Activated CD4-positive, alpha-beta T cell treated with anti-CD3 and anti-CD28 coated beads, Interleukin-2, amount 50 U/mL, for 1 hour (primary cell): ENCODE results near the gene RAB40C.

ENCODE experiments used
- DNase-seq: peaks from one replicate; pipeline ENCODE4 v3.0.0-alpha.2; 2020

RAB40C gene

DNA sequence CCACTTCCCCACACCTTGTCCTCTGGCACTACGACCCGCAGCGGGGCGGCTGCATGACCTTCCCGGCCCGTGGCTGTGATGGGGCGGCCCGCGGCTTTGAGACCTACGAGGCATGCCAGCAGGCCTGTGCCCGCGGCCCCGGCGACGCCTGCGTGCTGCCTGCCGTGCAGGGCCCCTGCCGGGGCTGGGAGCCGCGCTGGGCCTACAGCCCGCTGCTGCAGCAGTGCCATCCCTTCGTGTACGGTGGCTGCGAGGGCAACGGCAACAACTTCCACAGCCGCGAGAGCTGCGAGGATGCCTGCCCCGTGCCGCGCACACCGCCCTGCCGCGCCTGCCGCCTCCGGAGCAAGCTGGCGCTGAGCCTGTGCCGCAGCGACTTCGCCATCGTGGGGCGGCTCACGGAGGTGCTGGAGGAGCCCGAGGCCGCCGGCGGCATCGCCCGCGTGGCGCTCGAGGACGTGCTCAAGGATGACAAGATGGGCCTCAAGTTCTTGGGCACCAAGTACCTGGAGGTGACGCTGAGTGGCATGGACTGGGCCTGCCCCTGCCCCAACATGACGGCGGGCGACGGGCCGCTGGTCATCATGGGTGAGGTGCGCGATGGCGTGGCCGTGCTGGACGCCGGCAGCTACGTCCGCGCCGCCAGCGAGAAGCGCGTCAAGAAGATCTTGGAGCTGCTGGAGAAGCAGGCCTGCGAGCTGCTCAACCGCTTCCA lies 43.6 kb downstream of the RAB40C start:
- DNase-seq, result no peak

DNA sequence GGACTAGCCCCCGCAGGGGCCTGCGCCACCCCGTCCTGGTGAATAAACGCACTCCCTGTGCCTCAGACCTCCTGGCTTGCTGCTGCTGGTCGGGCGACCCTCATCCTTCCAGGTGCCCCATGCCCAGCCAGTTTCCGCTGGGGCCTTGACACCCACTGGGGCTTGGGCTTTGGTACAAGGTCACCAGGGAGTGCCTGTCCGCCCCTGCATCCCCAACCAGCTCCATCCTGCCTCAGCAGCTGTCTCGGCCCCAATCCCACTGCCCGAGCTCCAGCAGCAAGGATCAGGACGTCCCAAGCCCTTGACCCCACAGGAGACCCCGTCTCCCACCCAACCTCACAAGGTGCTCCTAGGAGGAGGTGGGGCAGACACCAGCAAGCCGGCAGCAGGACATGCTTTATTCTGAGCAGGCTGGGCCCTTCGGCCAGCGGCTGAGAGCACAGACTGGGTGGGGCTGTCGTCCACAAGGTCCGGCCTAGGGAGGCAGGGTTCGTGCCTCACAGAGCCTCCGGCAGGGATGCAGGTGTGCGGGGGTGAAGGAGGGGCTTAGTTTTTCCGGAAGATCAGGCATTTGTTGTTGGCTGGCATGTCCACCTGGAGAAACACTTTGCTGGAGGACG lies 44.3 kb downstream of the RAB40C start:
- DNase-seq, result no peak

DNA sequence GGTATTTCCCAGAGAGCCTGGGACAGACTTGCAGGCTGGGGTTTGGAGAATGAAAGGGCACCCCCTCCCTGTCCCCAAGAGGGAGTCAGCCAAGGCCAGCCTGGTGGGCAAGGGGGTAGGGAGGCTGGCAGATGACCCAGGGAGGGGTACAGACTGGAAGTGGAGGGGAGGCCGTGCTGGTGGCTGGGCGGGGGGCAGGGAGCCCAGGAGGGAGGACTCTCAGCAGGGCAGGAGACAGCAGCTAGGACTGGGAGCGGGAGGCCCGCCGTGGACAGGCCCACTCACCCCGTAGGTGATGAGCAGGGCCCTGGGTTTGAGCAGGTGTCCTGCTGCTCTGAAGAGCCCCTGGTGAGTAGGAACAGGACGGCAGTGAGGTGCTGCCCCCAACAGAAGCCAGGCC lies 45.1 kb downstream of the RAB40C start:
- DNase-seq, result no peak

DNA sequence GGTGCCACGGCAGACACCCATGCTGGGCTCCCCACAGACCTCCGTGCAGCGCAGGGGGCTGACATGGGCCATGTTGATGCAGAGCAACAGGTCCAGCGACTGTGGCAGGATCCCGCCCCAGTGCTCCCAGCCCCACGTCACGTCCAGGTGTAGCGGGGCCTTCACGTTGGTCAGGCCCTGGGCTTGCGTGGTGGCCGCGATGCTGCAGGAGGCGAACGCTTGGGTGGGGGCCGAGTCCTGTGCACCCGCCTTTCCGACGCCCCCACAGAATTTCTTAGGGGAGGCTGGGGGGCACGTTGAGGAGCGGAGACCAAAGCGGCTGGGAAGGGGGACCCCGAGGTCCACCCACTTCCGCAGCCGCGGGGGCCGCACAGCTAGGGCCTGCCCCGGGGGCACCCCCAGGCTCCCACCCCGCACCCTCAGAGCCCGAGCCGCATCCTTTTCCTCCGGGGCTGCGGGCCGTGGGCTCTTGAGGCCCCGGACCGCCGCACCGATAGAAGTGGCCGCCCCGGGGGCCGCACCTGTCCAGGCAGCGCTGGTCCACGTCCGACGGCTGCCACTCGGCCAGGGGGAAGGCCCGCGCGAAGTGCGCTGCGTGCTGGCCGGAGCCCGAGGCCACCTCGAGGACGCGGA lies 45.8 kb downstream of the RAB40C start:
- DNase-seq, result no peak

DNA sequence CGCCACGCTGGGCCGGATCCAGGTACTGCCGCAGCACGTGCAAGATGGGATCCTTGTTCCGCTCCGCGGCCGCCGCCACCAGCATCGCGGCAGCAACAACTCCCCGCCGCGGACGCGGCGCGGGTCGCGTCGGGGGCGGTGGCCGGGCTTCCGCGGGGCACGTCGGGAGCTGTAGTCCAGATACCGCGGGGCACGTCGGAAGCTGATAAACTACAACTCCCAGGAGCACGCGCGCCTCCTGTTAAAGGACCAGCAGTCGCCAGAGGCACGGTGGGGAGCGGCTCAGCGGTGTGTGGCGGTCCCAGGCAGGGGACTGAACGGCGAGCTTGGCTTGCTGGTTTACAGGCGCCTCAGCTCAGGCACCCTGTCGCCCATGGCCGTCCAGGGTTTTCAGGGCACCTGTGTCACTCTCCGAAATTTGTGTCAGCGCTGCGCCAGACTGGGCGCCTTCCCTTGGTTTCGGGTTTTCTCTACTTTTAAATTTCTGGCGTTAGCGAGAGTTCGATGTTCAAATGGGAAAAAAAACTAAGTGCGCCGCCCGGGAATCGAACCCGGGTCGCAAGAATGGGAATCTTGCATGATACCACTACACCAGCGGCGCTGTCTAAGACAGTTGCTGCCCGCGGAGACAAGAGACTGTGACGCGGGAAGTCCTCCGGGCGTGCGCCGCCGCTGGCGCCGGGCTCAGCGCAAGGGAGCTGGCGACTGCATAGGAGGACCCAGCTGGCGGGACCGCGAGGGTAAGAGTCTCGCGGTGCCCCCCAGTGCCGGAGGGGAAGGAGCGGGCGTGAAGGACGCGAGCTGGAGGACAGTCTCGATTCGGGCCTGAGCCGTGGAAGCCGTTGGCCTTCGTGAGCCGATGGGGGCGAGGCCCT lies 46.6 kb downstream of the RAB40C start, which contains the start of gene METTL26:
Gene METTL26, minus strand, starts transcription at position 100 of the 875 bp plus-strand sequence. Its CDS starts 15 bp downstream, at position 85.
- DNase-seq, result peak; percentile 93

DNA sequence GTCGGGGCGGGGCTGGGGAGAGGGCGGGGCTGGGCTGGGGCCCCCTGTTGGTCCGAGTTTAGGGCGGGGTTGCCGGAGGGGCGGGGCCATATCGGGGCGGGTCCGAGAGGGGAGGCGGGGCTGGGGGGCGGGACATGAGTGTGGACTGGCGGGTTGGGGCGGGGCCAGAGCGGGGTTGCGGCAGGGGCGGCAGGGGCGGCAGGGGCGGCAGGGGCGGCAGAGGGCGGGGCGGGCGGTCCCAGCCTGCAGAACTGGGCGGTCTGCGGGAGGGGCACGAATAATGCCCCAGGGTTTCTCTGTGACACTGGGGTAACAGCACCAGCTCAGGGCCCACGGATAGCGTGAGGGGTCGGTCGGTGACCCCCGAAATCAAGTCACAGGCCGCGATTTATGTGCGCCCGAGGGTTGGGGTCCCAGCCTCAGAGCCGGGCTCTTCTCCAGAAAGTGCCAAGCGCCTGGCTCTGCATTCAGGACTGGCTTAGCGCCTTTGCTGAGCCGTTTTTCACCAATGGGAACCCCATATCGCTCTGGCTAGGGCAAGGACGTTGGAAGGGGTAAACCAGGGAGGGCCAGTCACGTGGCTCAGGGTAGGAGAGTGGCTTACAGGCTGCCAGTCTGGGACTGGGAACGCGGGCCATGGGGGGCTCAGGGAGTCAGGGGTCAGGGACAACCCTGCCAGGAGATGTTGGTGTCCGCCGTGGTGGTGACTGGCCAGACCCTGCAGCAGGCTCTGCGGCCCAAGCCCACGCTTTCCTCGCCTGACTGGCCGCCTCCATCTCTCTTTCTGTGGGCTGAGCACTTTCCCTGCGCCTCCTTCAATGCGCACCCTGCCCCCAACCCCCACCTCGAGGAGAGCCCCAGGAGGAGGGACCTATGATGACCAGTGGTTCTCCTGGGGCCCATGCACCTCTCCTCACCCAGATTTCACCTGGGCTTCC lies 47.5 kb downstream of the RAB40C start:
- DNase-seq, result peak; percentile 88

DNA sequence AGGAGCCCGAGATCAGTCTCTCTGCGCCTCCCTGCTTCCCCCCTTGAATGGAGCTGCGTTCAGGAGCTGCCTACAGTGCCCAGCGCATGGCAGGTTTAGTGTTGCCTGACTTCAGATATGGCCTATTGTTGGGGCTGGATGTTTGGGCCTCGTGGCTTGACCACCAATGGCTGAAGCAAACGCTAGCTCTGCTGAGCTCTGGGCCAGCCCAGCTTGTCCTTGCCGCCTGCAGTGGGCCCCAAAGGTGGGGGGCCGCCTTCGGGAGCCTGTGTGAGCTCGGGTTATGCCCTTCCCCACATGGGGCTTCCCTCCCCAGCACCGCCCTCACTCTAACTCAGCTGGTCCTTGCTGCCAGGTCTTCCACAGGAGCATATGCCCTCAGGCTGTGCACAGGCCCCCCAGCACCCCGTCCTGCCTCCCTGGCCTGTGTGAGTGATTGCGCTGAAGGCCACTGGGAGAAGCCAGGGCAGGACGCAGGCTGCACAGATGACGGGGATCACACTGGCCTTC lies 48.2 kb downstream of the RAB40C start:
- DNase-seq, result no peak

DNA sequence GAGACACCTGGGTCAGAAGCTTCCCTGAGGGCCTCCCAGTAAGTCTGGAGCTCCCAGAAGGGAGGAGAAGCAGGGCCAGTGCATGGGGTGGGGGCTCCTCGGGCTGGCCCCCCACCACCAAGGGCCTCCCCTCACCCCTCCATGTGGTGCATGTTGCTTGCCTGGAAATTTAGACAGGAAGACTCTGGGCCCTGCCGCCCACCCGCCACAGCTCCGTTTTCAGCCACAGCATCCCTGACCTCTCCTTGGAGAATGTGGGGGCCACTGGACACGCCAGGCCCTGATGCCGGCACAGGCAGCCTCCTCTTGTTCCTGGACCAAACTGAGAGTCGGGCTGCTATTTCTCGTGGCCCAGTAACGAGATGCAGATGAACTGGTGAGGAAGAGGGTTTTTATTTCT lies 49.0 kb downstream of the RAB40C start:
- no peak for DNase-seq

DNA sequence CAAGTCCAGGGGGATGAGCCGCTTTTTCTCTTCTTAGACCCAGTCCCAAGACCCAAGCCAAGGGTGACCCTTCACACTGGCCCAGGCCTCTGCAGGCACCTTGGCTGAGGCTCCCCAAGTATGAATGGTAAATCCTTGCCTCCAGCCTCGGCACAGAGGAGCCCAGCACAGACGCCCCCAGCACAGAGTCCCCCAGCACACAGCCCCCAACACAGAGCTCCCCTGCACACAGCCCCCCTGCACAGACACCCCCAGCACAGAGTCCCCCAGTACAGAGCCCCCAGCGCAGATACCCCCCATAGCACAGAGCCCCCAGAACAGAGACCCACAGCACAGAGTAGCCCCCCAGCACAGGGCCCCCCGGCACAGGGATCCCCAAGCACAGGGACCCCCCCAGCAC lies 50.7 kb downstream of the RAB40C start:
- no peak for DNase-seq

DNA sequence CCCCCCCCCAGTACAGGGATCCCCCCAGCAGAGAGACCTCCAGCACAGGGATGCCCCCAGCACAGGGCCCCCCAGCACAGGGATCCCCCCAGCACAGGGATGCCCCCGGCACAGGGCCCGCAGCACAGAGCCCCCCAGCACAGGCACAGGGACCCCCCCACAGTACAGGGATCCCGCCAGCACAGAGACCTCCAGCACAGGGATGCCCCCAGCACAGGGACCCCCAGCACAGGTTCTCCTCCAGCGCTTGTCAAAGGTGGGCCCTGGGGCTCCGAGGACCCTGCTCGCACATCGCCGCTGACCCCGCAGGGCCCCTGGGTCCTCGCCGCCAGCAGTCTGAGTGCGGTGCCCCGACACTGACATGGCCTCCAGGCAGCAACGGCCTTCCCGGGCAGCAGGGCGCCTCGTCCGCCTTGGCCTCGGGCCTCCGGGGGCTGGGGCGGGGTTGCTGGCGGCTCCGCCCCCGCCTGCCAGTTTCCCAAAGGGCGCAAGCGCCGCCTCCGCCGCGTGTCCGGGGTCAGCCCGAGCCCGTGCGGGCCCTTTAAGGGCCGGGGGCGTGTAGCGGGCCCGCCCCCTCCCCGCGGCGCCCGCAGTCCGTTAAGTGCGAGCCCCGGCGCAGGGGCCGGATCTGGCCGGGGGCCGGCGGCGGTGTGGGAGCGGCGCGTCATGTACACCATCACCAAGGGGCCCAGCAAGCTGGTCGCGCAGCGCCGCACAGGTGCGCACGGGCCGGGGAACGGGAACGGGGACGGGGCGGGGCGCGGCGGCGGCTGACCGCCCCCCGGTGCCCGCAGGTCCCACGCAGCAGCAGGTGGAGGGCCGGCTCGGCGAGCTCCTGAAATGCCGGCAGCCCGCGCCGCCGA lies 51.7 kb downstream of the RAB40C start, which contains the start of gene MCRIP2:
Gene MCRIP2, plus strand, starts transcription at position 503 of the 863 bp plus-strand sequence. Its CDS starts 164 bp downstream, at position 667.
- peak; percentile 47 for DNase-seq

DNA sequence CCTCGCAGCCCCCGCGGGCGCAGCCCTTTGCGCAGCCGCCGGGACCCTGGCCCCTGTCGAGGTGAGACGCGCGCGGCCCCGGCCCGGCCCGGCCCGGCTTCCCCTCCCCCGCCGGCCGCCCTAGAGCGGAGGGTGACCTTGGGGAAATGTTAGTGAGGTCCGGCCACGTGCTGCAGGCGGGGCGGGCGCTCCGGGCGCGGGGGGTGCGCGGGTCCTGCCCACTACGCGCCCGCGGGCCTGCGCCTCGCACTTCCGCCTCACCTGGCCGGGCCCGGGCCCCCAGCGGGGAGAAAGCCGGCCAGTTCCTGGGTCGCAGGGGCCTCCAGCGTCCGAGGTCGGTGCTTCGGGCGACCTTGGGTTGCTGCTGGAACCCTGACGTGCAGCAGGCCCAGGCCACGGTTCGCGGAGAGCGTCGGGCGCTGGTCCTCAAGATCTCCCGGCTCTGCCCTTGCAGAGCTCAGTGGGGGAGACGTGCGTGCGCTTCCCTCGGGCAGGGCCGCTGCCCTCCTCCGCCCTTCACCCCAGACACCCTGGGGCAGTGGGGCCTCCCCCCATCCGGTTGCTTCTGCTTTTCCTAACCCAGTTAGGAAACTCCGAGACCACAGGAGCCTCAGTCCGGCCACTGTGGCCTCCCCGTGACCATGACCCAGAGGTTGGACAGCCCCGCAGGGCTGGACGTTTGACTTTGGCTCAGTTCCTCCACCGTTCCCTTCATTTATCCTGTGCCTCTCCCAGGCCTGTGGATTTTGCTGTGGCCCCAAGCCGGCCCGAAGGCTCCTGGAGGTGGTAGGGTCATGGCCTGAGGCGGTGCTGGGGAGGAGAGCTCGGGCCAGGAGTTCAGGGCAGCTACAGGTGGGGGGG lies 52.6 kb downstream of the RAB40C start:
- DNase-seq, result no peak

DNA sequence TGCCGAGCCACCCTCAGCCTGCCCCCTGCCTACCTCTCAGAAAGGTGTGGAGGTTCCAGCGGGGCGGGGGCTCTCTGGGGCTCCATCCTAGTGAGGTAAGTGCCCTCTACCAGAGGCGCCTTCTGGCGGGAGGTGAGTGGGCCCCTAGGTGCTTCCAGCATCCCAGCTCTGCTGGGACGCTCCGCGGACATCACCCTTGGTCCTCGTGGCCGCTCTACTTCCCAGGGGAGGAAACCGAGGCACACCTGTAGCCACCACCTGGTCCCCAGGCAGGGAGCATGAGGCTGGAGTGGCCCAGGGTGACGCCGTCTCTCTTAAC lies 53.1 kb downstream of the RAB40C start:
- DNase-seq, result no peak

DNA sequence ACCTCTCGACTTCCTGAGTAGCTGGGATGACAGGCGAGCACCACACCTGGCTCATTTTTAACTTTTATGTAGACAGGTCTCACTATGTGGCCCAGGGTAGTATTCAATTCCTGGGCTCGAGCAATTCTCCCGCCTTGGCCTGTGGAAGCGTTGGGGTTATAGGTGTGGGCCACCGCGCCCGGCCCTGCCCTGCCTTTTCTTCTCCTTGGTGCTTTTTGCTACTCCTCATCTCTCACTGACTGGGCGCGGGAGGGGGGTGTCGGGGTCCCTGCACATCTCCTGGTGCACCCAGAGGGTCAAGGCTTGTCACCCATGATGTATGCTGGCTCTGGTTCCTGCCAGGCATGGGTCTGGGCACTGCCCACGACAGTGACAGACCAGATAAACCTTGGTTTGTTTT lies 54.7 kb downstream of the RAB40C start:
- no peak for DNase-seq

DNA sequence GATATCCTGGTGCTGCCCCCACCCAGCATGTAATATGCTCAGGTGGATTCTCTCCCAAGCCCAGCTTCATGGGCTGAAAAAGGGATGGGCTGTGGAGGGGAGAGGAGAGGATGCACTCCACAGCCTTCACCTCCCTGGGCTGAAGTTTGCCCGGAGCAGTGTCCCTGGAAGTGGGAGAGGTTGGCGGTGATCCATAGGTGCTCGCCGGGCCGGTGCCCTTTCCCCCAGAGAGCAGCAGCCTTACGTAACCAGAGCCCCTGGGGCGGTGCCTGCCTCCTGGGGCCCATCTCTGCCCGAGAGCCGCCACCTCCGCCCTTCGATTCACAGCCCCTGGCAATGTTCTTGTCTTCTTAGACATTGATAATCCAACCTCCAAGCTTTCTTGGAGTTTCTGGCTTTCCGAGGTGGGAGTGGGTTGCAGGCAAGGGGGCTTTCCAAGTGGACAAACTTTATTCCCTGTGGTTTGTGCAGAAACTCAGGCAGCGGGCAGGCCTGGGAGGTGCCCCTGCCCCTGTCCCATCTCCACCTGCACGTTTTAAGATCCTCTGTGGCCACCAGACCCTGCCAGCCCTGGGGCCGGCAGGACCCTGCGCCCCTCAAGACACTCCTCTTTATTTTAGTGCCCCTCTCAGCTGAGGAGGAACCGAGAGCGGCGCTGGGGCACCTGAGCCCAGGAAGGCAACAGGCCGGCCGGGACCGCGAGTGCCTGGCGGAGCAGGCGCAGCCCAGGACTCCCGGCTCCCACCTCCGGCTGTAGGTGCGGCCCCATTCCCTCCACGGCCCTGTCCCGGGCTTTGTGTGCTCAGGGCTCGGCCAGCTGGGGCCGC lies 56.2 kb downstream of the RAB40C start:
- no peak for DNase-seq

DNA sequence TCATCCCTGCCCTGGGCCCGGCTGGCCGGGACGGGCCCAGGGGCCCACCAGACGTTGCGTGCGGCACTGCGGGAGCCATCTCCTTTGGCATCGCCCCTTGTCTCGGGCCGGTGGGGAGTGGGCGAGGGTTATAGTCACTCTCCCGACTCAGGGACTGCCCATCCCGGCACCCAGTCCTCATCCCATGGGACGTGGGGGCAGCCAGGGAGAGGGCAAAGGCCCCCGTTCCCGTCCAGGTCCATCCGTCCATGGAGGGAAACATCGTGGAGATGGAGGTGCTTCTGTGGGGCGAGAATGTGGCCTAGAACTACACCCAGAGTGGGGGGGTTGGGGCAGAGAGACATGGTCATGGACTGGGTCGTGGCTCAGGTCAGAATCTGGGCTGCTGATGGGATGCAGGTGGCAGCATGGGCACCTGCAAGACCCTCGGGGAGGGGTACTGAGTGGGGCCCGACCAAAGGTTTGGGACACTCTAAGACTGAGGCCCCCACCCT lies 56.9 kb downstream of the RAB40C start:
- no peak for DNase-seq

DNA sequence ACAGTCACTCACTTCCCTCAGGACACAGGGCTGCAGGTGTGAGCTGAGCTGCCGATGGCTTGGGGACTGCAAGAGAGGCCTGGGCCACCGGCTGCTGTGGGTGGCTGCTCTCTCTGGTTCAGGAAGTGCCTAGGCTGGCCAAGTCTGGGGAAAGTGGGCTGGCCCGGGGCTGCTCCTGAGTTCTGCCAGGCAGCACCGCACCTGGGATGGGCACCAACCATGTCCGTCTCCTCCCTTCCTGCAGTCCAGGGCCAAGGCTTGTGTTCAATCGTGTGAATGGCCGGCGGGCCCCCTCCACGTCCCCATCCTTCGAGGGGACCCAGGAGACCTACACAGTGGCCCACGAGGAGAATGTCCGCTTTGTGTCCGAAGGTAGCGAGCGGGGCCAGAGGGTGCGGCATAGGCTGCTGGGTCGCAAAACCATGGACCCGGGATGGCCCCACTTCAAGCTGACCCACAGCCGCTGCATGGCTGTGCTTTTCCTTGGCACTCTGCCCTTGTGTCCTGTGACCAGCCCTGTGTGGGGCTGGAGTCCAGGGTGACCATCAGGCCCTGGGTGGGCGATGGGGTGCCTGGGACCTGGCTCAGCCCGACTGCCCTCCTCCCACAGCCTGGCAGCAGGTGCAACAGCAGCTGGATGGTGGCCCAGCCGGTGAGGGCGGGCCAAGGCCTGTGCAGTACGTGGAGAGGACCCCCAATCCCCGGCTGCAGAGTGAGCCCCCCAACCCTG lies 57.5 kb downstream of the RAB40C start:
- no peak for DNase-seq

DNA sequence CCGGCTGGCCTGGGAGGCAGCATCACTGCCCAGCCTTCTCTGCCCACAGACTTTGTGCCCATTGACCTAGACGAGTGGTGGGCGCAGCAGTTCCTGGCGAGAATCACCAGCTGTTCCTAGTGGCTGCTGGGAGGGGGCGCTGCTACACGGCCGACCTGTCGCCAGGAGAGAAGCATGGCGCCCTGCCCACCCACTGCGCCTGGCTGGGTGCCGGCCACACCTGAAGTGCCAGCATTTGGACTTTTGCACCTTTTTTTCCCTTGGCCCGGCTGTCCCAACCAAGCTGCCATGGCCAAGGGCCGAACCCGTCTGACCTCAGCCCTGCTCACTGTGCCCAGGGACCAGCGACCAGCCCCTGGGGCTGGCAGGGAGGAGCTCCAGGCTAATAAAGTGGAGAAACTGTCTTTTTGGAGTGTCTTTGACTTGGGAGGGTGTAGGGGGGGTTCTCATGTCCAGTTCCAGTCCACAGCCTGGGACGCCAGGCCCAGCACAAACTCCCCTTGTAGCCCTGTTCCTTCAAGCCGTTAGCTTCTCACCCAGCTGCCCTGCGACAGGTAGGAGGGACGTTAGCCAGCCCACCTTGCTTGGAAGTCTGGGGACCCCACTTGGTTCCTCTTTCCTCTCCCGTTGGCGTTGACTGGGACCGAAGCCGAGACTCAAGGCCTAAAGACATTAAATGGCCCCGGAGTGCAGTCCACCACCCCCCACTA lies 58.4 kb downstream of the RAB40C start:
- DNase-seq, result peak; percentile 38
